Measurements from ENCODE around the gene DRC3. TPM values are rescaled to one million over a fixed set of nuclear protein-coding genes. Genes with fewer than 3 reads are reported as not detected.

DRC3 gene
- polyA plus RNA-seq, 1 donor (not counting 4 experiments of a cell fraction or from before 2014, with no cell fraction given): 0.69 TPM

- Histone ChIP-seq H3K9me1 (ENCODE audit: control insufficient read depth, extremely low read depth, insufficient read depth, low read length) (peaks cover 2% of the 10 kb centered on the region), H3K79me2 (ENCODE audit: control insufficient read depth, insufficient read depth, low read length) (peaks cover 57% of the 10 kb centered on the region), H3K9me3 (ENCODE audit: control insufficient read depth, low read depth, low read length) (no peaks in the 10 kb centered on the region), H3K4me2 (ENCODE audit: control insufficient read depth, extremely low read depth, insufficient read depth, low read depth, low read length) (peak overlapping the region; percentile 4), H3K9ac (ENCODE audit: control insufficient read depth, extremely low read depth, insufficient read depth, low read length) (no peak overlapping the region), H3K4me3 (ENCODE audit: control insufficient read depth in 2 of 3, extremely low read depth in 1 of 3, insufficient read depth in 2 of 3, low read depth in 1 of 3, low read length in 3 of 3) (no peak overlapping the region), H3K36me3 (ENCODE audit: control insufficient read depth in 2 of 2, extremely low read depth in 1 of 2, insufficient read depth in 2 of 2, low read length in 2 of 2) (no peaks in the 10 kb centered on the region), H4K20me1 (ENCODE audit: control insufficient read depth, extremely low read depth, insufficient read depth, low read length) (no peaks in the 10 kb centered on the region), H3K4me1 (ENCODE audit: control insufficient read depth, extremely low read depth, insufficient read depth, low read length) (peaks cover 72% of the 10 kb centered on the region), H2AFZ (ENCODE audit: control insufficient read depth, low read length) (no peak overlapping the region), H3K27me3 (ENCODE audit: control insufficient read depth, extremely low read depth, insufficient read depth, low read length) (no peaks in the 10 kb centered on the region), H3K27ac (ENCODE audit: control insufficient read depth, insufficient read depth, low read length) (peak overlapping the region; percentile 23)
- DNase-seq (ENCODE audit: low read depth, low spot score) (no peak), FAIRE-seq (peak; percentile 87)
- no peak for TF ChIP-seq CTCF (optimal IDR thresholded peaks at IDR 0.05 in 1 of 3, IDR thresholded peaks at IDR 0.05 in 1 of 3, conservative IDR thresholded peaks at IDR 0.05 in 1 of 3; ENCODE audit: extremely low read depth in 1 of 3, insufficient read depth in 2 of 3, low read length in 3 of 3)
- no peak for TF ChIP-seq EZH2 (IDR thresholded peaks at IDR 0.05; ENCODE audit: low read length)
- dilution Hi-C loops (cut with MboI; ENCODE audit: extremely low pct_ligation_motif_present, low sequenced_read_pairs): no loop called here
Observed at GRCh38 chr17:17940441-17940911, 32.2 kb upstream of the DRC3 start.

GRCh38 chr17:17941015-17941414 is 31.6 kb upstream of the DRC3 start:
- Histone ChIP-seq H3K36me3 (ENCODE audit: control insufficient read depth in 2 of 2, extremely low read depth in 1 of 2, insufficient read depth in 2 of 2, low read length in 2 of 2) (no peaks in the 10 kb centered on the region), H3K4me3 (ENCODE audit: control insufficient read depth in 2 of 3, extremely low read depth in 1 of 3, insufficient read depth in 2 of 3, low read depth in 1 of 3, low read length in 3 of 3) (no peak overlapping the region), H3K9me1 (ENCODE audit: control insufficient read depth, extremely low read depth, insufficient read depth, low read length) (peaks cover 2% of the 10 kb centered on the region), H3K79me2 (ENCODE audit: control insufficient read depth, insufficient read depth, low read length) (peaks cover 59% of the 10 kb centered on the region), H2AFZ (ENCODE audit: control insufficient read depth, low read length) (no peak overlapping the region), H4K20me1 (ENCODE audit: control insufficient read depth, extremely low read depth, insufficient read depth, low read length) (no peaks in the 10 kb centered on the region), H3K4me1 (ENCODE audit: control insufficient read depth, extremely low read depth, insufficient read depth, low read length) (peaks cover 66% of the 10 kb centered on the region), H3K4me2 (ENCODE audit: control insufficient read depth, extremely low read depth, insufficient read depth, low read depth, low read length) (no peak overlapping the region), H3K9ac (ENCODE audit: control insufficient read depth, extremely low read depth, insufficient read depth, low read length) (no peak overlapping the region), H3K27ac (ENCODE audit: control insufficient read depth, insufficient read depth, low read length) (no peak overlapping the region), H3K27me3 (ENCODE audit: control insufficient read depth, extremely low read depth, insufficient read depth, low read length) (no peaks in the 10 kb centered on the region), H3K9me3 (ENCODE audit: control insufficient read depth, low read depth, low read length) (no peaks in the 10 kb centered on the region)
- DNase-seq (ENCODE audit: low read depth, low spot score) (no peak), FAIRE-seq (no peak)
- no peak for TF ChIP-seq EZH2 (IDR thresholded peaks at IDR 0.05; ENCODE audit: low read length)
- no peak for TF ChIP-seq CTCF (optimal IDR thresholded peaks at IDR 0.05 in 1 of 3, IDR thresholded peaks at IDR 0.05 in 1 of 3, conservative IDR thresholded peaks at IDR 0.05 in 1 of 3; ENCODE audit: extremely low read depth in 1 of 3, insufficient read depth in 2 of 3, low read length in 3 of 3)
- dilution Hi-C loops (cut with MboI; ENCODE audit: extremely low pct_ligation_motif_present, low sequenced_read_pairs): no loop called here
